Measurements from ENCODE around the gene IFT88.

The IFT88 gene

GRCh38 chr13:20691616-20692015 lies 124.7 kb downstream of the IFT88 start:
- no peak for DNase-seq

- DNase-seq: peak; percentile 33 to 36
These were observed 129.1 kb downstream of the IFT88 start for GRCh38 chr13:20696073-20696472.

GRCh38 chr13:20699715-20700114 lies 132.8 kb downstream of the IFT88 start:
- DNase-seq: no peak

GRCh38 chr13:20700288-20700687 lies 133.3 kb downstream of the IFT88 start:
- DNase-seq: no peak

- DNase-seq: peak in 1 of 2 donors; percentile 23
These were observed 134.5 kb downstream of the IFT88 start for GRCh38 chr13:20701461-20701860.

- DNase-seq: peak; percentile 42 to 43
These were observed 135.6 kb downstream of the IFT88 start for GRCh38 chr13:20702530-20702914.

- DNase-seq: no peak
These were observed 136.2 kb downstream of the IFT88 start, which contains the start of gene IL17D for GRCh38 chr13:20702915-20703779. Gene IL17D (plus strand): TSS chr13:20703699. CDS start chr13:20704002, 303 bp downstream.

GRCh38 chr13:20703780-20704458 lies 137.0 kb downstream of the IFT88 start:
- DNase-seq: peak; percentile 70 to 81

- DNase-seq: no peak
These were observed 137.6 kb downstream of the IFT88 start for GRCh38 chr13:20704459-20705069.

- peak; percentile 19 to 25 for DNase-seq
These were observed 139.7 kb downstream of the IFT88 start for GRCh38 chr13:20706661-20707060.

- DNase-seq: no peak
These were observed 141.3 kb downstream of the IFT88 start for GRCh38 chr13:20708216-20708615.

- no peak for DNase-seq
These were observed 142.4 kb downstream of the IFT88 start for GRCh38 chr13:20709369-20709768.

GRCh38 chr13:20709782-20710181 lies 142.8 kb downstream of the IFT88 start:
- no peak for DNase-seq

GRCh38 chr13:20711301-20712044 lies 144.5 kb downstream of the IFT88 start:
- DNase-seq: no peak

- DNase-seq: no peak
These were observed 146.0 kb downstream of the IFT88 start for GRCh38 chr13:20713014-20713376.

- no peak for DNase-seq
These were observed 146.8 kb downstream of the IFT88 start for GRCh38 chr13:20713751-20714150.

GRCh38 chr13:20714161-20714560 lies 147.2 kb downstream of the IFT88 start:
- DNase-seq: no peak

GRCh38 chr13:20714563-20715329 lies 147.8 kb downstream of the IFT88 start:
- DNase-seq: no peak

- no peak for DNase-seq
These were observed 148.4 kb downstream of the IFT88 start for GRCh38 chr13:20715330-20715712.

- DNase-seq: no peak
These were observed 150.0 kb downstream of the IFT88 start for GRCh38 chr13:20716951-20717350.

- DNase-seq: no peak
These were observed 150.9 kb downstream of the IFT88 start for GRCh38 chr13:20717581-20718542.

All from inflammatory macrophage (primary cell).